GM23338 (cell line): ENCODE data around the gene ZNF318. TPM values are rescaled to one million over a fixed set of nuclear protein-coding genes. Genes with fewer than 3 reads are reported as not detected.

Experiments
- ATAC-seq: fragments of 200-7000 bp; cut with Tn5 transposase; 3 replicates; pipeline ENCODE4 v1.9.1; 2020
- DNase-seq: peaks from one replicate; pipeline ENCODE4 v3.0.0-alpha.2; 2015; ENCODE audit warnings: low spot score
- H2AFZ ChIP-seq: fragments of 200-600 bp; sonication (generic); 2 replicates; pipeline ENCODE4 v1.8.0; 2016; ENCODE audit warnings: antibody characterized with exemption, mild to moderate bottlenecking, moderate library complexity
- H3F3A ChIP-seq: fragments of 200-600 bp; sonication (generic); replicated peaks from 2 replicates; pipeline ENCODE4 v1.8.0; 2017; ENCODE audit warnings: antibody characterized with exemption, mixed run types, low read depth
- H3K27ac ChIP-seq: fragments of 200-600 bp; sonication (generic); 2 replicates; pipeline ENCODE4 v1.6.1; 2016; ENCODE audit warnings: low read depth
- H3K27me3 ChIP-seq: fragments of 200-600 bp; sonication (generic); 2 replicates; pipeline ENCODE4 v1.8.0; 2016; ENCODE audit warnings: mild to moderate bottlenecking, mixed run types, moderate library complexity; ENCODE audit not compliant: insufficient read depth
- H3K36me3 ChIP-seq: fragments of 200-600 bp; sonication (generic); 2 replicates; pipeline ENCODE4 v1.8.0; 2016; ENCODE audit warnings: mild to moderate bottlenecking; ENCODE audit not compliant: insufficient read depth
- H3K4me1 ChIP-seq: fragments of 200-600 bp; sonication (generic); 2 replicates; pipeline ENCODE4 v1.8.0; 2016; ENCODE audit warnings: mild to moderate bottlenecking, moderate library complexity; ENCODE audit not compliant: insufficient read depth
- H3K4me2 ChIP-seq: fragments of 200-600 bp; sonication (generic); 2 replicates; pipeline ENCODE4 v1.7.1; 2017; ENCODE audit warnings: mixed run types
- H3K4me3 ChIP-seq: fragments of 200-600 bp; sonication (generic); 2 replicates; pipeline ENCODE4 v1.6.1; 2016; ENCODE audit warnings: mixed run types
- H3K79me2 ChIP-seq: fragments of 200-600 bp; sonication (generic); replicated peaks from 2 replicates; pipeline ENCODE4 v1.8.0; 2017; ENCODE audit warnings: mild to moderate bottlenecking; ENCODE audit not compliant: insufficient read depth
- H3K9me2 ChIP-seq: fragments of 200-600 bp; sonication (generic); 2 replicates; pipeline ENCODE4 v1.8.0; 2017; ENCODE audit not compliant: insufficient read depth
- H4K20me1 ChIP-seq: fragments of 200-600 bp; sonication (generic); replicated peaks from 2 replicates; pipeline ENCODE4 v1.8.0; 2017; ENCODE audit warnings: mild to moderate bottlenecking; ENCODE audit not compliant: insufficient read depth
- H3K27ac Mint-ChIP-seq: 2 replicates; pipeline ENCODE4 v1.8.0; 2020; ENCODE audit warnings: inconsistent platforms, mild to moderate bottlenecking, moderate library complexity, mixed read lengths
- H3K27me3 Mint-ChIP-seq: 3 replicates; pipeline ENCODE4 v1.8.0; 2022; ENCODE audit warnings: low read depth, mild to moderate bottlenecking, moderate library complexity, mixed read lengths, inconsistent platforms; ENCODE audit not compliant: insufficient read depth, poor library complexity
- H3K36me3 Mint-ChIP-seq: 3 replicates; pipeline ENCODE4 v1.8.0; 2021; ENCODE audit warnings: low read depth, mild to moderate bottlenecking, inconsistent platforms, moderate library complexity, mixed read lengths
- H3K4me1 Mint-ChIP-seq: 3 replicates; pipeline ENCODE4 v1.8.0; 2020; ENCODE audit warnings: mild to moderate bottlenecking, inconsistent platforms, mixed read lengths
- H3K4me3 Mint-ChIP-seq: 3 replicates; pipeline ENCODE4 v1.8.0; 2021; ENCODE audit warnings: moderate library complexity, mild to moderate bottlenecking, inconsistent platforms, mixed read lengths
- H3K9me3 Mint-ChIP-seq: 3 replicates; pipeline ENCODE4 v1.8.0; 2020; ENCODE audit warnings: moderate library complexity, mild to moderate bottlenecking, inconsistent platforms, mixed read lengths
- JUNB ChIP-seq: IDR thresholded peaks from one replicate; pipeline ENCODE4 v1.6.1; 2016; ENCODE audit warnings: antibody characterized with exemption; ENCODE audit not compliant: unreplicated experiment
- POLR2AphosphoS5 ChIP-seq: IDR thresholded peaks from 2 replicates; pipeline ENCODE4 v1.6.1; 2016; ENCODE audit warnings: antibody characterized with exemption, low read depth
- STAT1 ChIP-seq: IDR thresholded peaks from one replicate; pipeline ENCODE4 v1.6.1; 2016; ENCODE audit warnings: antibody characterized with exemption; ENCODE audit not compliant: unreplicated experiment
- ZNF114 ChIP-seq: fragments of 250-450 bp; sonication (Bioruptor Pico); IDR thresholded peaks from 2 replicates; pipeline ENCODE4 v1.5.0; 2020; ENCODE audit warnings: mild to moderate bottlenecking, moderate library complexity
- ZNF462 ChIP-seq: fragments of 250-450 bp; sonication (Bioruptor Pico); IDR thresholded peaks from 2 replicates; pipeline ENCODE4 v1.5.0; 2020; ENCODE audit warnings: mild to moderate bottlenecking, moderate library complexity
- polyA plus RNA-seq: library from polyadenylated mRNA; unstranded; fragments of >200 nt; fragmentation: Nextera tagmentation; extraction: Ambion mirVana; gene quantifications from 2 replicates; pipeline ENCODE4 v1.2.1, GENCODE V29; 2016
- total RNA-seq: library from RNA; depleted of rRNA; stranded (reverse); fragments of >200 nt; shearing (Covaris generic); gene quantifications from 2 replicates; pipeline ENCODE4 v1.2.3, GENCODE V29; 2014
- TF ChIP-seq, protein P1 (sequence below): IDR thresholded peaks from one replicate; pipeline ENCODE4 v1.6.1; 2018; ENCODE audit warnings: antibody characterized with exemption; ENCODE audit not compliant: unreplicated experiment

Gene ZNF318
- total and polyA plus RNA-seq, 2 experiments from 2014 or later: 8.7 to 19.5 TPM

GRCh38 chr6:43389730-43390295, 20.4 kb upstream of the ZNF318 start (continued):
- TF ChIP-seq ZNF462 (CRISPR knock-in tag): no peak

- Mint-ChIP-seq H3K4me1 (peaks cover 17% of the 10 kb centered on the region), H3K36me3 (no peaks in the 10 kb centered on the region), H3K27ac (no peak overlapping the region), H3K4me3 (no peak overlapping the region), H3K27me3 (no peaks in the 10 kb centered on the region), H3K9me3 (no peaks in the 10 kb centered on the region; the same call in 2 of the 3 replicates)
- Histone ChIP-seq H3K4me1 (peaks cover 9% of the 10 kb centered on the region), H3K27me3 (no peaks in the 10 kb centered on the region), H2AFZ (no peak overlapping the region), H3K4me2 (no peak overlapping the region), H3F3A (no peaks in the 10 kb centered on the region), H3K79me2 (no peaks in the 10 kb centered on the region), H3K27ac (no peak overlapping the region), H4K20me1 (no peaks in the 10 kb centered on the region), H3K9me2 (no peaks in the 10 kb centered on the region), H3K36me3 (no peaks in the 10 kb centered on the region), H3K4me3 (no peak overlapping the region)
- ATAC-seq (no peak), DNase-seq (no peak)
- no peak for TF ChIP-seq STAT1
- no peak for TF ChIP-seq POLR2AphosphoS5
- TF ChIP-seq, protein P1, sequence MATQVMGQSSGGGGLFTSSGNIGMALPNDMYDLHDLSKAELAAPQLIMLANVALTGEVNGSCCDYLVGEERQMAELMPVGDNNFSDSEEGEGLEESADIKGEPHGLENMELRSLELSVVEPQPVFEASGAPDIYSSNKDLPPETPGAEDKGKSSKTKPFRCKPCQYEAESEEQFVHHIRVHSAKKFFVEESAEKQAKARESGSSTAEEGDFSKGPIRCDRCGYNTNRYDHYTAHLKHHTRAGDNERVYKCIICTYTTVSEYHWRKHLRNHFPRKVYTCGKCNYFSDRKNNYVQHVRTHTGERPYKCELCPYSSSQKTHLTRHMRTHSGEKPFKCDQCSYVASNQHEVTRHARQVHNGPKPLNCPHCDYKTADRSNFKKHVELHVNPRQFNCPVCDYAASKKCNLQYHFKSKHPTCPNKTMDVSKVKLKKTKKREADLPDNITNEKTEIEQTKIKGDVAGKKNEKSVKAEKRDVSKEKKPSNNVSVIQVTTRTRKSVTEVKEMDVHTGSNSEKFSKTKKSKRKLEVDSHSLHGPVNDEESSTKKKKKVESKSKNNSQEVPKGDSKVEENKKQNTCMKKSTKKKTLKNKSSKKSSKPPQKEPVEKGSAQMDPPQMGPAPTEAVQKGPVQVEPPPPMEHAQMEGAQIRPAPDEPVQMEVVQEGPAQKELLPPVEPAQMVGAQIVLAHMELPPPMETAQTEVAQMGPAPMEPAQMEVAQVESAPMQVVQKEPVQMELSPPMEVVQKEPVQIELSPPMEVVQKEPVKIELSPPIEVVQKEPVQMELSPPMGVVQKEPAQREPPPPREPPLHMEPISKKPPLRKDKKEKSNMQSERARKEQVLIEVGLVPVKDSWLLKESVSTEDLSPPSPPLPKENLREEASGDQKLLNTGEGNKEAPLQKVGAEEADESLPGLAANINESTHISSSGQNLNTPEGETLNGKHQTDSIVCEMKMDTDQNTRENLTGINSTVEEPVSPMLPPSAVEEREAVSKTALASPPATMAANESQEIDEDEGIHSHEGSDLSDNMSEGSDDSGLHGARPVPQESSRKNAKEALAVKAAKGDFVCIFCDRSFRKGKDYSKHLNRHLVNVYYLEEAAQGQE: no peak
- no peak for TF ChIP-seq JUNB
- no peak for TF ChIP-seq ZNF114 (CRISPR knock-in tag)
- no peak for TF ChIP-seq ZNF462 (CRISPR knock-in tag)
Observed at GRCh38 chr6:43386492-43386891, 17.0 kb upstream of the ZNF318 start.
